ENCODE measurements around the gene EHF. TPM values are rescaled to one million over a fixed set of nuclear protein-coding genes. Genes with fewer than 3 reads are reported as not detected.

EHF gene
- total and polyA plus RNA-seq, 10 donors = 0.02 to 1.8 (median 0.40) TPM; not detected in 2

GRCh38 chr11:34609850-34610249, 11.0 kb upstream of the EHF start:
- H3K27ac ChIP-seq = no peak overlapping the region
- no peak overlapping the region for H3K4me3 ChIP-seq
- H3K4me1 ChIP-seq = peaks cover 0 to 18% (median 12%) of the 10 kb centered on the region in 6 donors
- 92 to 93% (median 93%) methylated on average over 7 of the region's 7 CpGs for whole genome bisulfite sequencing, 5 donors
- no peak for TF ChIP-seq POLR2A (IDR thresholded peaks at IDR 0.05)
- TF ChIP-seq POLR2AphosphoS5 (IDR thresholded peaks at IDR 0.05) = no peak
- TF ChIP-seq CTCF (IDR thresholded peaks at IDR 0.05 in 8 of 11, conservative IDR thresholded peaks at IDR 0.05 in 3 of 11) = no peak
- intact Hi-C loops (cut with DNase I; ENCODE audit: low total_unique reads) = no loop called here
- no peaks in the 10 kb centered on the region for H3K27me3 ChIP-seq (replicated peaks in 1 of 7)
- no peaks in the 10 kb centered on the region for H3K36me3 ChIP-seq
- no peak for DNase-seq
- H3K9me3 ChIP-seq = no peaks in the 10 kb centered on the region

- H3K4me3 ChIP-seq = no peak overlapping the region
- no peak for DNase-seq
- intact Hi-C loops (cut with DNase I; ENCODE audit: low total_unique reads) = no loop called here
- H3K27me3 ChIP-seq (replicated peaks in 1 of 7) = no peaks in the 10 kb centered on the region
- no peak overlapping the region for H3K27ac ChIP-seq
- peaks cover 0 to 21% (median 13%) of the 10 kb centered on the region in 6 donors for H3K4me1 ChIP-seq
- WGBS, 5 donors = 83 to 97% (median 94%) methylated on average over 5 of the region's 5 CpGs
- H3K36me3 ChIP-seq = no peaks in the 10 kb centered on the region
- no peak for TF ChIP-seq POLR2A (IDR thresholded peaks at IDR 0.05)
- TF ChIP-seq POLR2AphosphoS5 (IDR thresholded peaks at IDR 0.05) = no peak
- no peak for TF ChIP-seq CTCF (IDR thresholded peaks at IDR 0.05 in 8 of 11, conservative IDR thresholded peaks at IDR 0.05 in 3 of 11)
- H3K9me3 ChIP-seq = no peaks in the 10 kb centered on the region
Measured at GRCh38 chr11:34610324-34611041, 10.4 kb upstream of the EHF start.

GRCh38 chr11:34613015-34613414, 7.9 kb upstream of the EHF start:
- intact Hi-C loops (cut with DNase I; ENCODE audit: low total_unique reads) = no loop called here
- no peaks in the 10 kb centered on the region for H3K9me3 ChIP-seq
- H3K36me3 ChIP-seq = no peaks in the 10 kb centered on the region
- no peak for TF ChIP-seq POLR2A (IDR thresholded peaks at IDR 0.05)
- TF ChIP-seq POLR2AphosphoS5 (IDR thresholded peaks at IDR 0.05) = no peak
- no peak for TF ChIP-seq CTCF (IDR thresholded peaks at IDR 0.05 in 8 of 11, conservative IDR thresholded peaks at IDR 0.05 in 3 of 11)
- peaks cover 0 to 21% (median 13%) of the 10 kb centered on the region in 6 donors for H3K4me1 ChIP-seq
- no peaks in the 10 kb centered on the region for H3K27me3 ChIP-seq (replicated peaks in 1 of 7)
- DNase-seq = no peak
- no peak overlapping the region for H3K27ac ChIP-seq
- H3K4me3 ChIP-seq = no peak overlapping the region

GRCh38 chr11:34613552-34614056, 7.3 kb upstream of the EHF start:
- 19 to 26% (median 22%) methylated on average over 2 of the region's 2 CpGs for WGBS, 5 donors
- no peaks in the 10 kb centered on the region for H3K9me3 ChIP-seq
- H3K4me3 ChIP-seq = no peak overlapping the region
- TF ChIP-seq POLR2A (IDR thresholded peaks at IDR 0.05) (no peak), CTCF (IDR thresholded peaks at IDR 0.05 in 8 of 11, conservative IDR thresholded peaks at IDR 0.05 in 3 of 11) (no peak), POLR2AphosphoS5 (IDR thresholded peaks at IDR 0.05) (no peak)
- no peak for DNase-seq
- no peak overlapping the region for H3K27ac ChIP-seq
- no peaks in the 10 kb centered on the region for H3K36me3 ChIP-seq
- no peaks in the 10 kb centered on the region for H3K27me3 ChIP-seq (replicated peaks in 1 of 7)
- intact Hi-C loops (cut with DNase I; ENCODE audit: low total_unique reads) = no loop called here
- peaks cover 0 to 21% (median 13%) of the 10 kb centered on the region in 6 donors for H3K4me1 ChIP-seq

Data from spleen (tissue), 11 donors.